Right lobe of liver (tissue), 6 donors: ENCODE measurements around the gene NLRP6. TPM values are rescaled to one million over a fixed set of nuclear protein-coding genes. Genes with fewer than 3 reads are reported as not detected.

Experiments used
- ATAC-seq, 4 donors: fragments of 200-7000 bp; cut with Tn5 transposase; one replicate each; pipeline ENCODE4 v1.9.1; 2020; ENCODE audit warnings: mild to moderate bottlenecking in 4 of 4, moderate library complexity in 4 of 4
- DNase-seq, 3 donors: peaks; one replicate each; pipeline ENCODE4 v3.0.0-alpha.2; 2020
- H3K27ac ChIP-seq, 3 donors: fragments of 200-600 bp; one replicate each; pipeline ENCODE4 v1.8.0; 2022
- H3K27me3 ChIP-seq, 2 donors: fragments of 200-600 bp; one replicate each; pipeline ENCODE4 v1.8.0; 2022
- H3K36me3 ChIP-seq, 4 donors: fragments of 200-600 bp; sonication (generic) in 1 of 4; one replicate each; pipeline versions ENCODE4 v1.5.1 to v1.8.0; 2017 to 2022; ENCODE audit warnings: control low read depth in 1 of 4
- H3K4me1 ChIP-seq, 4 donors: fragments of 200-600 bp; sonication (generic) in 1 of 4; one replicate each; pipeline versions ENCODE4 v1.5.1 to v1.8.0; 2017 to 2022; ENCODE audit warnings: control low read depth in 1 of 4
- H3K4me3 ChIP-seq, 3 donors: fragments of 200-600 bp; one replicate each; pipeline ENCODE4 v1.8.0; 2022
- H3K9me3 ChIP-seq, 4 donors: fragments of 200-600 bp; sonication (generic) in 1 of 4; one replicate each; pipeline versions ENCODE4 v1.5.1 to v1.8.0; 2017 to 2022; ENCODE audit warnings: control low read depth in 1 of 4
- POLR2A ChIP-seq: fragments of 450-650 bp; IDR thresholded peaks from one replicate; pipeline ENCODE4 v1.6.1; 2017; ENCODE audit warnings: antibody characterized with exemption, mild to moderate bottlenecking
- WGBS: methylation state at CpG from one replicate; pipeline ENCODE4 v1.1.6; 2018; ENCODE audit warnings: low coverage, low lambda C conversion rate; ENCODE audit not compliant: insufficient coverage; ENCODE audit errors: missing lambda C conversion rate; 5-methylcytosine and 5-hydroxymethylcytosine counted together
- intact Hi-C, 2 donors: fragments of 100-400 bp; cut with DNase I; formaldehyde crosslinking; loops; one replicate each; pipeline versions ENCODE4 v1.11.2 to v1.14.1; 2022
- total RNA-seq, 6 experiments: library from RNA; depleted of rRNA in 2 of 6; stranded (reverse); fragments of >200 nt in 2 of 6; fragmentation: NEBNext Ultra II Directional in 3 of 6; extraction: Animal tissue kit (Norgen Biotek cat#: 25700) in 3 of 6; gene quantifications; one replicate each; pipeline versions ENCODE4 v1.1.0 to v1.2.4, GENCODE V29; 2016 to 2023
- TF ChIP-seq, protein P1 (sequence below), 4 donors: fragments of 200-600 bp in 3 of 4; fragments of 450-650 bp in 1 of 4; IDR thresholded peaks; one replicate each; pipeline versions ENCODE4 v1.5.1 to v1.8.0; 2016 to 2022; ENCODE audit warnings: antibody characterized with exemption in 4 of 4, mild to moderate bottlenecking in 2 of 4
- donor health status: DM: no; HTN: yes; CAD: no.
- donor health status: DM: no; HTN: no; CAD: no.
- donor health status: DM: no; HTN: no; CAD: no.
- donor health status: DM: no; HTN: yes; CAD: no.
- donor health status: DM: no; HTN: yes; CAD: no.

Gene NLRP6
- total RNA-seq, 6 experiments from 2014 or later, result 0.22 to 6.2 (median 1.6) TPM

DNA sequence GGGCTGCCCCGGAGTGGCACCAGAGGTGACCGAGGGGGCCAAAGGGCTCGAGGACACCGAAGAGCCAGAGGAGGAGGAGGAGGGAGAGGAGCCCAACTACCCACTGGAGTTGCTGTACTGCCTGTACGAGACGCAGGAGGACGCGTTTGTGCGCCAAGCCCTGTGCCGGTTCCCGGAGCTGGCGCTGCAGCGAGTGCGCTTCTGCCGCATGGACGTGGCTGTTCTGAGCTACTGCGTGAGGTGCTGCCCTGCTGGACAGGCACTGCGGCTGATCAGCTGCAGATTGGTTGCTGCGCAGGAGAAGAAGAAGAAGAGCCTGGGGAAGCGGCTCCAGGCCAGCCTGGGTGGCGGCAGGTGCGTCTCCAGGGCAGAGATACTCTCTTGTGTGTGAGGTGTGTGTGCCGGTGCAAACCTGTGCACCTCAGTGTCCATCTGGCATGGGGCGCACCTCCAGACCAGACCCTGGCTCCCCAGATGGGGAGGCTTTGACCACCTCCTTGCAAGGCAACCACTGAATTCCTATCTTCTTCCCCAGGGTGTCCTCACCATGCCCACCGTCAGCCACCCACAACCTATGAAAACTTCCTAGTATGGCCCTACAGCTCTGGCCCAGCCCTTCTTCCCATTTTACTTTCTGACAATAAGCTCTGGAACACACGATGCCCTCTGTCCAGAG, 3.4 kb downstream of the NLRP6 start:
- WGBS, result 62% methylated on average over 8 of the region's 26 CpGs
- TF ChIP-seq, protein P1, sequence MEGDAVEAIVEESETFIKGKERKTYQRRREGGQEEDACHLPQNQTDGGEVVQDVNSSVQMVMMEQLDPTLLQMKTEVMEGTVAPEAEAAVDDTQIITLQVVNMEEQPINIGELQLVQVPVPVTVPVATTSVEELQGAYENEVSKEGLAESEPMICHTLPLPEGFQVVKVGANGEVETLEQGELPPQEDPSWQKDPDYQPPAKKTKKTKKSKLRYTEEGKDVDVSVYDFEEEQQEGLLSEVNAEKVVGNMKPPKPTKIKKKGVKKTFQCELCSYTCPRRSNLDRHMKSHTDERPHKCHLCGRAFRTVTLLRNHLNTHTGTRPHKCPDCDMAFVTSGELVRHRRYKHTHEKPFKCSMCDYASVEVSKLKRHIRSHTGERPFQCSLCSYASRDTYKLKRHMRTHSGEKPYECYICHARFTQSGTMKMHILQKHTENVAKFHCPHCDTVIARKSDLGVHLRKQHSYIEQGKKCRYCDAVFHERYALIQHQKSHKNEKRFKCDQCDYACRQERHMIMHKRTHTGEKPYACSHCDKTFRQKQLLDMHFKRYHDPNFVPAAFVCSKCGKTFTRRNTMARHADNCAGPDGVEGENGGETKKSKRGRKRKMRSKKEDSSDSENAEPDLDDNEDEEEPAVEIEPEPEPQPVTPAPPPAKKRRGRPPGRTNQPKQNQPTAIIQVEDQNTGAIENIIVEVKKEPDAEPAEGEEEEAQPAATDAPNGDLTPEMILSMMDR (IDR thresholded peaks at IDR 0.05), result no peak
- TF ChIP-seq POLR2A, result no peak
- H3K36me3 ChIP-seq, result no peaks in the 10 kb centered on the region
- H3K4me1 ChIP-seq, result peaks cover 0 to 14% (median 7%) of the 10 kb centered on the region in 4 donors
- intact Hi-C loops, result no loop called here
- peak overlapping the region in 1 of 3 donors; percentile 62 for H3K4me3 ChIP-seq
- DNase-seq (peak in 2 of 3 donors; percentile 19 to 63), ATAC-seq (no peak)
- H3K27ac ChIP-seq, result no peak overlapping the region
- no peaks in the 10 kb centered on the region for H3K9me3 ChIP-seq
- H3K27me3 ChIP-seq, result no peaks in the 10 kb centered on the region

DNA sequence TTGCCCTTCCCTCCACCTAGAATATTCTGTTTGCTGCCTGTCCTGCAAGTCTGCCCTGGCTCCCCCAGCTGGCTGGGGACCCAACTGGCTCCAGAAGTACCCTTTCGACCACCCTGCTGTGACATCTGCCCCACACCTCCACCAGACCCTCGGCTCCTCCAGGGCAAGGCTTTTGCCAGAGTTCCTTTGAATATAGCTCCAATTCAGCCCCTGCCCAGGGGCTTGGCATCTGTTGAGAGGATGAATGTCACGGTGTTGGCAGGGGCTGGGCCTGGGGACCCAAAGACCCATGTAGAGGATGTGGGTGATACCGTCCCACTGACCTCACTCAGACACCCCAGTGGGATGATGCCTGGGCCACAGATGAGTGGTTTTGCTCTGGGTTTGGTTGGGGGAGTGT, 4.0 kb downstream of the NLRP6 start:
- Histone ChIP-seq H3K36me3 (no peaks in the 10 kb centered on the region), H3K9me3 (no peaks in the 10 kb centered on the region), H3K4me3 (no peak overlapping the region), H3K27me3 (no peaks in the 10 kb centered on the region), H3K4me1 (peaks cover 0 to 14% (median 7%) of the 10 kb centered on the region in 4 donors), H3K27ac (no peak overlapping the region)
- 69% methylated on average over 3 of the region's 4 CpGs for WGBS
- intact Hi-C loops, result no loop called here
- ATAC-seq (no peak), DNase-seq (no peak)
- TF ChIP-seq, protein P1 (IDR thresholded peaks at IDR 0.05), result no peak
- no peak for TF ChIP-seq POLR2A

DNA sequence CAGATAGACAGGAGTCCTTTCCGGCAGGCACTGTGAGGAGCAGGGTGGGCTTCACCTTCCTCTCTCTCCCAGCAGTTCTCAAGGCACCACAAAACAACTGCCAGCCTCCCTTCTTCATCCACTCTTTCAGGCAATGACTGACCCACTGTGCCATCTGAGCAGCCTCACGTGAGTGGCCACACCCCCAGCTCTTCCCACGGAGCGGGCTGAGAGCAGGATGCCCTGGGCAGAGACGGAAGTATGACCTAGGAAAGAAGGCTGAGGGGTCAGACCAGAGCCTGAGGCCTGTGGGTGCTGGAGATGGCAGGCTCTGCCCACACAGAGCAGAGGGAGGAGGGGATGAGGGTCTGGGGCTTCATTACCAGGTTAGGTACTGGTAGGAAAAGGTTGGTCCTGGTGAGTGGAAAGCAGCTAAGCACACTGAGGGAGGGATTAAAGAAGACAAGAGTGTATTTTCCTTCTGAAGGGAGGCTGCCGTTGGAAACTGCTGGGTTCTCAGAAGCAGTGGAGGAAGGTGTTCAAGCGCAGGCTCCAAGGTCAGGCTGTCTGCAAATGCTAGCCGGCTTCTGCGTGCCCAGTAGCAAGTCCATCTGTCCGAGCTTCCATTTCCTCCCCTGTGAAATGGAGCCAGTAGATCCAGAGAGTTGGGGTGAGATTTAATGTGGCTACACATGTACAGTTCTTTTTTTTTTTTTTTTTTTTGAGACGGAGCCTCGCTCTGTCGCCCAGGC, 4.6 kb downstream of the NLRP6 start:
- no peak for TF ChIP-seq POLR2A
- TF ChIP-seq, protein P1 (IDR thresholded peaks at IDR 0.05), result no peak
- DNase-seq, result no peak
- H3K27me3 ChIP-seq, result no peaks in the 10 kb centered on the region
- H3K27ac ChIP-seq, result no peak overlapping the region
- H3K4me3 ChIP-seq, result no peak overlapping the region
- 38% methylated on average over 6 of the region's 13 CpGs for WGBS
- no peak for ATAC-seq
- H3K9me3 ChIP-seq, result no peaks in the 10 kb centered on the region
- H3K36me3 ChIP-seq, result no peaks in the 10 kb centered on the region
- intact Hi-C loops, result no loop called here
- peaks cover 0 to 14% (median 7%) of the 10 kb centered on the region in 4 donors for H3K4me1 ChIP-seq

DNA sequence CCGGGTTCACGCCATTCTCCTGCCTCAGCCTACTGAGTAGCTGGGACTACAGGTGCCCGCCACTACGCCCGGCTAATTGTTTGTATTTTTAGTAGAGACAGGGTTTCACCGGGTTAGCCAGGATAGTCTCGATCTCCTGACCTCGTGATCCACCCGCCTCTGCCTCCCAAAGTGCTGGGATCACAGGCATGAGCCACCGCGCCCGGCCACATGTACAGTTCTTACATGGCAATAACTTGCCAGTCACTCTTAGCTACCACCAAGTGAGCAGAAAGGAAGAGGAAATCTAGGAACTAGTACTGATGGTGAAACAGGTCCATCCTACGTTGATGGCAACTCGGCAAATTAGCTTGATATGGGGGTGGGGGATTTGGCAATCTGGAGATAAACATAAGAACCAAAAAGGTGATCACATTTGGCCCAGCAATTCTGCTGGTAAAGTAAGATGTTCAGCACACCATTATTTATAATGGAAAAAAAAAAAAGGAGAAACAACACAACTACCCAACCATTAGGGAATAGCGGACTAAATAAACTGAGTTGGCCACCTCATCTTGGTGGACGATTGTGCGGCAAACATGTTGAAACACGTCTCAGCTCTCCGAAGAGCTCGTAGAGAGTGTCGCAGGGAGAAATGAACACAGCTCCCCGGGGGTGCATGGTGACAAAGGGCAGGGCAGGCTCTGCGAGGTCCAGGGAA, 5.3 kb downstream of the NLRP6 start:
- TF ChIP-seq POLR2A, result no peak
- TF ChIP-seq, protein P1 (IDR thresholded peaks at IDR 0.05), result no peak
- no peak overlapping the region for H3K4me3 ChIP-seq
- no peaks in the 10 kb centered on the region for H3K9me3 ChIP-seq
- no peak for DNase-seq
- no peak for ATAC-seq
- no peak overlapping the region for H3K27ac ChIP-seq
- H3K4me1 ChIP-seq, result peaks cover 0 to 14% (median 7%) of the 10 kb centered on the region in 4 donors
- WGBS, result 68% methylated on average over 9 of the region's 23 CpGs
- intact Hi-C loops, result no loop called here
- H3K36me3 ChIP-seq, result no peaks in the 10 kb centered on the region
- no peaks in the 10 kb centered on the region for H3K27me3 ChIP-seq
